HCT116 (cell line): ENCODE measurements around the gene LAMB2.

Source experiments
- POLR2A ChIP-seq: IDR thresholded peaks from 2 replicates; pipeline ENCODE4 v1.7.0; 2011; ENCODE audit warnings: borderline replicate concordance; ENCODE audit not compliant: insufficient read depth, insufficient read length; ENCODE audit errors: extremely low read depth
- RAD21 ChIP-seq: IDR thresholded peaks from 2 replicates; pipeline ENCODE4 v1.6.1; 2012; ENCODE audit warnings: low read depth, mild to moderate bottlenecking
- TF ChIP-seq, protein P1 (sequence below), 3 experiments: fragments of 200-600 bp in 1 of 3; sonication (generic) in 1 of 3; IDR thresholded peaks in 2 of 3; conservative IDR thresholded peaks in 1 of 3; 2 replicates each; pipeline ENCODE4 v1.5.1; 2012 to 2017; ENCODE audit warnings: low read depth in 2 of 3, low read length in 2 of 3, antibody characterized with exemption in 1 of 3, borderline replicate concordance in 1 of 3, control low read depth in 1 of 3, mild to moderate bottlenecking in 1 of 3, mixed read lengths in 1 of 3, mixed run types in 1 of 3, moderate library complexity in 1 of 3; ENCODE audit not compliant: insufficient read depth in 1 of 3

- TF ChIP-seq, protein P1, sequence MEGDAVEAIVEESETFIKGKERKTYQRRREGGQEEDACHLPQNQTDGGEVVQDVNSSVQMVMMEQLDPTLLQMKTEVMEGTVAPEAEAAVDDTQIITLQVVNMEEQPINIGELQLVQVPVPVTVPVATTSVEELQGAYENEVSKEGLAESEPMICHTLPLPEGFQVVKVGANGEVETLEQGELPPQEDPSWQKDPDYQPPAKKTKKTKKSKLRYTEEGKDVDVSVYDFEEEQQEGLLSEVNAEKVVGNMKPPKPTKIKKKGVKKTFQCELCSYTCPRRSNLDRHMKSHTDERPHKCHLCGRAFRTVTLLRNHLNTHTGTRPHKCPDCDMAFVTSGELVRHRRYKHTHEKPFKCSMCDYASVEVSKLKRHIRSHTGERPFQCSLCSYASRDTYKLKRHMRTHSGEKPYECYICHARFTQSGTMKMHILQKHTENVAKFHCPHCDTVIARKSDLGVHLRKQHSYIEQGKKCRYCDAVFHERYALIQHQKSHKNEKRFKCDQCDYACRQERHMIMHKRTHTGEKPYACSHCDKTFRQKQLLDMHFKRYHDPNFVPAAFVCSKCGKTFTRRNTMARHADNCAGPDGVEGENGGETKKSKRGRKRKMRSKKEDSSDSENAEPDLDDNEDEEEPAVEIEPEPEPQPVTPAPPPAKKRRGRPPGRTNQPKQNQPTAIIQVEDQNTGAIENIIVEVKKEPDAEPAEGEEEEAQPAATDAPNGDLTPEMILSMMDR (IDR thresholded peaks at IDR 0.05 in 2 of 3, conservative IDR thresholded peaks at IDR 0.05 in 1 of 3; ENCODE audit: borderline replicate concordance in 1 of 3, insufficient read depth in 1 of 3, low read depth in 2 of 3, low read length in 2 of 3): no peak
- no peak for TF ChIP-seq RAD21
- TF ChIP-seq POLR2A: no peak
These were observed 24.5 kb downstream of the LAMB2 start for GRCh38 chr3:49108346-49108745.
